Stimulated activated CD8-positive, alpha-beta memory T cell treated with anti-CD3 and anti-CD28 coated beads, Interleukin-4, amount 100 ng/mL, for 24 hours (primary cell): ENCODE measurements around the gene FAM3B.

Experiments
- DNase-seq: peaks from one replicate; pipeline ENCODE4 v3.0.0-alpha.2; 2020; ENCODE audit warnings: low read depth

The FAM3B gene

DNA sequence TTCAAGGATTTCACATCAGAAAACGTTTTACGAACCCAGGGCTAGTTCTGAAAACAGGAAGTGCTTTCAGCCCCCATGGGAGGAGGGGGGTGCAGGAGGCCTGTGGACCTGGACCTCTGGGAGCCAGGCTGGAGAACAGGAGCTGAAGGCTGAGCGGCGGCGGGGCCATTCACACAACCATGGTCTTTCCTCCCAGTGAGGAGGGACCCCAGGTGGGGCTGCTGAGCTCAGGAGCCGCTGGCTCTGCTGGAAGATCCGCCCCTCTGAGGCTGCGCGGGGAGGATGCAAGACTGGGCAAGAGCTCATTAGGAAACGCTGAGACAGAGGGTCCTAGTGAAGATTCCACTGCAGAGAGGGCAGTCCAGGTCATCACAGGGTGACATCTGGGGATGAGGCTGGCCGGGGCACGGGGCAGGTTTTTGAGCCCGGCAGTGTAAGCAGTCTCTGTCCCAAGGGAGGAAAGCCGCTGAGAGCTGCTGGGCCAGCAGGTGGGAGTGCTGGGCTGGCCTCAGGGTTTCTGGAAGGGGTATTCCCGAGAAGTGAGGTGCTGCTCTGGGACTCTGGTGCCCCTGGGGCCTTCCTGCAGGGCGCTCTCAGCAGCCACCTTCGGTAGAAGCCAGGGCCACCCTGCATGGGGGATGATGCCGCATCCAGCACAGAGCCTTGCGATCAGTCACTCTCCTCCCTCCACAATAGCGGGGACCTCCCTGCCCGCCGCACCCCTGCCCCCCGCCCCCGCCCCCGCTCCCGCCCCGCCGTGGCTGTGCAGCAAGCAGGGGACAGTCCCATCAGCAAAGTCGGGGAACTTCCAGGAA is 52.7 kb downstream of the FAM3B start:
- no peak for DNase-seq

DNA sequence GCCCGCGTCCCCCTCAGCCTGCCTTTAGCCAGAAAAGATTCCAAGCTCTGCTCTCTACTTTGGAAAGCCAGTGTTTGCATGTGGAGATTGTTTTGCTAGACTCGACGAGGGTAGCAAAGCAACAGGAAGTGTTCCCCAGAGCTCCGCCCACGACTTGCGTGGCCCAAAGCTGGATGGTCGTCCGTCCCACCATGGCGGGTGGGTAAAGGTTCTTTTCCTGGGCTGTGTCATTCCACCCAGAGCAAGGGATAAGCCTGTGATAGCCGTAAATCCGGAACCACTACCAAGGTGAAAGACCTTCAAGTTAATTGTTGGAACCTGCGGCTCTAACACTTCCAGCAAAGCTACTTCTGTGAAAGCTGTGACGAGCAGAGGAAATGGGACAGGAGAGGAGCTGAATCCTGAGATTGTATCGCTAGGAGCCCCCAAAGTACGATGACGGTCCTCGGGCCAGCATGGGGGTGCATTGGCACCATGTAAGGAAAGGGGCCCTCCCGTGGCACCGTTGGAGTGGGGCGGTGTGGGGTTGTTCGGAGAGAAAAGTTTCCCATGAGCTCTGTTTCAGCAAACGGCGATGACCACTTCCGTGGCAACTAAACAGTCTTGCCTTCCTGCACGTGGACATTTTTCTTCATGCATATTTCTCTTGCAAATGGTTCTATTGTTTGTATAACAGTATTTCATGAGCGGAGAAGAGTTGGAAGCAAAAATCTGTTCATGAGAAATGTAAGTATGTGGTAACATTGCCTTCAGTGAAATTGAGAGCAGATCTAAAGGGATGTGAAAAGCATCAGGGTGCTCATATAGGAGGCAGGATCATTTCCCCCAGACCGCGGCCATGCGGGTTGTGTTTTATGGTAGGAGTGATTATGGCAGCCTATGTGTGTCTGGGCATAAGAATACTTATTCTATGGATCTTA is 53.6 kb downstream of the FAM3B start:
- no peak for DNase-seq

DNA sequence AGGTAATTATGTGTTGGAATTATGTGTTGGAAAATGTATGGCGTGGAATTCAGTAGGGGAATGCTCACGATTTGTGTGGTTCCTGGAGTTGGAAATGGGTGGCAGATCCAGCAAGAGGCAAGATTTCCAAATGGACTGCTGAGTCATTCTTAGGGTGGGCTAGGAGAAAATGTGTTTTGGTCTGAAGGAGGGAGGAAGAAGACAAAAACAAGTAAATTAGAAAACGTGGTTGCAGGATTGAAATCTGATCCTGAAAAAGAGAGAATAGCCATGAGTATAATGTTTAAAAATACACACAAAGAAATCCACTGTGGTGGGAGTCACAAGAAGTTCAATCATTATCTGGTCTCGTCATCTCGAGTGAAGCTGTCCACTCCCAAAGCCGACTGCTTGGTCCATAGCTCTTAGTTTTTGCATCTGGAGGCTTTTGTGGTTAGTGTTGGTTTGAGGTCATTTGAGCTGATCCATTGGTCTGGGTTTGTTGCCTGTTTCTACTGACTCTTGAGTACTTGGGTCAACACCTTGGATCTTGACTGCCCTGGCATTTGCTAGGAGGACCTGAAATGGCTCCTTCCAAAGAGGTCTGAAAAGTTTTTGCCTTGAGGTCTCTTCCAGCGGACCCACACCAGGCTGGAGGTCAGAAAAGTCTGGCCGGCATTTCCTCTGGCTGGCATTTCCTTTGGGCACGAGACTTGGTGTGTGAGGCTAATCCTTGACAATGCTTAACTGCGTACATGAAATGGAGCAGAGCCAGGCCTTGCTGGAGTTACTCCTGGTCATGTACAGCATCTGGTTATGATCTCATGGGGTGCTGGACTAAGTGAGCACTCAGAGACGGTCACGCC is 54.5 kb downstream of the FAM3B start:
- no peak for DNase-seq

DNA sequence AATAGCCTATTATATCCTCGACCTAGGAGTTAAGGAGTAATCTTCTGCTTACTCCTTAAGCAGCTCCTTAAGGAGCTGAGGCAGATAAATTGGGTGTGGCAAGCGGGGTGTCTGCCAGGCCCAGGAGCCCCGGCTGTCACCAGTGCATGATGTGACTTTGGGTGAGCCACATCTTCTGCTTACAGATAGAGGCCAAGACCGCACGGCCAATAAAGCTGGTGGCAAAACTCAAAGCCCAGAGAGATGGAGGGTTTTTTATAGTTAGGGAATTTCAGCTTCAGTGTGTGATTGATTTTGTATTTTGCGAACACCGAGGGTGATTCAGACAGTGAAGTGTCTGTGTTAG is 55.1 kb downstream of the FAM3B start:
- DNase-seq, result no peak

DNA sequence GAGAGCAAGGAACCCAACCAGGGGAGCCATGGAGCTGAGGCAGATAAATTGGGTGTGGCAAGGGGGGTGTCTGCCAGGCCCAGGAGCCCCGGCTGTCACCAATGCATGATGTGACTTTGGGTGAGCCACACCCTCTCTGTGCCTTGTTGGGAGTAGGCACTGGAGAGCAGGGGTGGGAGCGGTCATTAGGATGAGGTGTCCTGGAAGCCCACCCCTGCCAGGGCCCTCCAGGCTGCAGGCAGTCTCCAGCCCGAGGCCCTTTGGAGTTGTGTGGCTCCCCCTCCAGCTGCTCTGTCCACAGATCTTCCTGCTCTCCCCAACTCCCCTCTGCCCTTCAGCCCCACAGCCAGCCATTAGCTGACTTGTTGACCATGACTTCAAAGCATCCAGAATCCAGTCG is 56.7 kb downstream of the FAM3B start:
- DNase-seq, result no peak

DNA sequence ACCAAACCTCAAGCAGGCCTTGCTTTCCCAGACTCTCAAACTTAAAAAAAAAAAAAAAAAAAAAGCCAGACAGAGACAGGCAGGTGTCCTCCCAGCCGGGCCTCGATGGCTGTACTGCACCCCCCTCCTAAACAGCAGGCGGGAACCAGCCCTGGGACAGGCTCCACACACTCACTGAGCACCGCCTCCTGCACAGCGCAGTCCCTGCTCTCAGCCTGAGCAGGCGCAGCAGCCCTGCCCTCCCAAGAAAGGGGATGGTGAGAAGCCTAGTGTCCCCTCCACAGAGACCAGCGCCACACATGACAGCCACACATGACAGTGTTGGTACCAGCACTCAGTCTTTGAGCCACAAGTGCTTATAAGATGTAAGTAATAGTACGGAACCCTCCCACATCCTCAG is 57.2 kb downstream of the FAM3B start:
- no peak for DNase-seq

DNA sequence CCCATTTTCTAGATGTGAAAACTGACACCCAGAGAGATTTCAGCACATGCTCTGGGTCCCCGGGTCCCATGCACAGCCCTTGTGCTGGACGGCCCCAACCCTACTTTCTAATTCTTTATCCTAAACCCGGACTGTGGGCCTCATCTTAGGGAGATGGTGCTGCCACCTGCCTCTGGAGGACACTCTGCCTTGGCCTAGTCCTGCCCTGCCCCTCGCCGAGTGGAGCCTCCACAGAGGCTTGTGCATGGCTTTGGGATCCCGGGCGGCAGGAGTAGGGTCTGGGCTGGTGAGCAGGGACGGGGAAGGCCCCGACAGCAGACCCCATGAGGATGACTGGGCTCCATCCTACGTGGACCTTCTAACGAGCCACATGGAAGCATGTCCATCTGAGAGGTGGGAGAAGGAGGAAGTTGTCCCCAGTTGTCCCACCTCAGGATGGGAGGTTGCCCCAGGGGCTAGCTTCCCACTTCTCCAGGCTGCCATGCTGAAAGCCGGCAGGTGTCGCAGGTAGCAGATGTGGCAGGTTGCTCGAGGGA is 57.6 kb downstream of the FAM3B start:
- no peak for DNase-seq

DNA sequence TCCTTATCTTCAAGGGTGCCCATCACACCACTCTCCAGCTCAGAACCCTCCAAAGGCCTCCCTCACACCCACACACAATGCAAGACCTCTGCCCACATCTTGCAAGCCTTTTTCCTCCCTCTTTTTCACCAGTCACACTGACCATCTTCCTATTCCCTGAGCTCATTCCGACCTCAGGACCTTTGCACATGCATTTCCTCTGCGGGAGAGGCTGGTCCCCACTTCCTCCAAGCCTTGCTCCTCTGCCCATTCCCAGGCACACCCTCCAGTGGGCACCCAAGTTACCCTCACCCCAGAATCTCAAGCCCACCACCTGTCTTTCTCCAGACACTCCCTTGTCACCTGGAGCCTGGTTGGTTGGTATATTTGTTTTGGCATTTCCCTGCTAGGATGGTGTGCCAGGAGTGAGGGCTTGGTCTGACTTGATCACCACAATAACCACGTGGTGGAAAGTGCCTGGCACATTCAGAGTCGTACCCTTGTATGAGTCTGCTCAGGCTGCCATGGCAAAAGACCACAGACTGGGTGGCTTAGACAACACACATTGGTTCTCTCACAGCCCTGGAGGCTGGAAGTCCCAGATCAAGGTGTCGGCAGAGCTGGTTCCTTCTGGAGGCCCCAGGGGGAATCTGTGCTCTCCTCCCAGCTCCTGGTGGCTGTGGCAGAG is 58.4 kb downstream of the FAM3B start:
- DNase-seq, result no peak

DNA sequence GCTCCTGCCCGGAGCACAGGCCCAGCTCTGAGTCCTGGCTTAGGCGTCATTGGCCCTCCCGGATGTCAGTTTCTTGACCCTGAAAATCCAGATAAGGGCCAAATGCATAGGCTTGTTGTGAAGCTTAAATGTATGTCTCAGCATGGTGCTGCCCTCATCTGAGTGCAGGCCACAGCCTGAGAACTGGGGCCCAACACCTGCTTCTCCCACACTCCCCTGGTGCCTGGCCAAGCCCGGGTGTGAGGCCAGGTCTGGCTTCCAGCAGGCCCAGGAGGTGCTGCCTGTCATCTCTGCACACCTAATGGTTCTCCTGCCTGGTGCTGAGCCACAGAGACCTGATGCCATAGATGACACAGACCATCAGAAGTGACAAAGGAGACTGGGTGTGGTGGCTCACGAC is 59.3 kb downstream of the FAM3B start:
- no peak for DNase-seq

DNA sequence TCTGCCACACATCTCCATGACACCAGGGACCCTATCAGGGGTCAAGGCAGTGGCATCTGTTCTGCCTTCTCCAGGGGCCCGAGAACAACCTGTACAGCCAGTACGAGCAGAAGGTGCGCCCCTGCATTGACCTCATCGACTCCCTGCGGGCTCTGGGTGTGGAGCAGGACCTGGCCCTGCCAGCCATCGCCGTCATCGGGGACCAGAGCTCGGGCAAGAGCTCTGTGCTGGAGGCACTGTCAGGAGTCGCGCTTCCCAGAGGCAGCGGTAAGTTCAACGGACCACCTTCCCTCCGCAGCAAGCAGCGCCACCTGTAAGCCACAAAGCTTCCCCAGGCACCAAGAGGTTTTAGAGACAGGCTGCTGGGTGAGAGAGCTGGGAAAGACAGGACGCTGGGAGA is 61.1 kb downstream of the FAM3B start:
- DNase-seq, result no peak

DNA sequence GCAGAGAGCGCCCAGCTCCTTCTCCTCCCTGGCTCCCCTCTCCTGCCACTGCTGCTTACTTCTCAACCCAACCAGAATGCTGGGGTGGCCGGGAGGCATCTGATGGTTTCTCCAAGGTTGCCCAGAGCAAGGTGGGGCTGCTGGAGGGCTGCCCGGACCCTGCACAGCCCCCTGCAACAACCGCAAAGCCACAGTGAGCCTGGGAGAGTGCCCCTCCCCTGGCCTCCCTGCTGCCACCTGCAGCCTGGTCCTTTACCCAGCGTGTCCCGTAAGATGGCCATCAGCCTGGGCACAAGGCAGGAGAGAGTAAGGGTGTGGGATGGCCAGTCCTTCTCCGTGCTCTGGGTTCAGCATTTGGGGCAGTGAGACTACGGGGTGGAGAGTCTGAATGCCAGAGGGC is 62.2 kb downstream of the FAM3B start:
- DNase-seq, result no peak

DNA sequence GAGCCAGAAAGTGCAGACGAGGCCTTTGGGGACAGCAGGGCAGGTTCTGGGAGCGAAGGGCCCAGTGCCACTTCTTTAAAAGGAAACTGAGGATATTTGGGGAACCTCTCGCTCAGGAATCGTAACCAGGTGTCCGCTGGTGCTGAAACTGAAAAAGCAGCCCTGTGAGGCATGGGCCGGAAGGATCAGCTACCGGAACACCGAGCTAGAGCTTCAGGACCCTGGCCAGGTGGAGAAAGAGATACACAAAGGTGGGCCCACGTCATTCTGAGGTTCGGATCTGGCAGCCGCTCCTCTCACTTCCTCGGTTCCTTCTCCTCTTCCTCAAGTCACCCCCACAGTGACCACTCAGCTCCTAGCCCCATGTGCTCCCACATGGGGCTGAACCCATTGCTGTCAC is 63.3 kb downstream of the FAM3B start:
- no peak for DNase-seq

DNA sequence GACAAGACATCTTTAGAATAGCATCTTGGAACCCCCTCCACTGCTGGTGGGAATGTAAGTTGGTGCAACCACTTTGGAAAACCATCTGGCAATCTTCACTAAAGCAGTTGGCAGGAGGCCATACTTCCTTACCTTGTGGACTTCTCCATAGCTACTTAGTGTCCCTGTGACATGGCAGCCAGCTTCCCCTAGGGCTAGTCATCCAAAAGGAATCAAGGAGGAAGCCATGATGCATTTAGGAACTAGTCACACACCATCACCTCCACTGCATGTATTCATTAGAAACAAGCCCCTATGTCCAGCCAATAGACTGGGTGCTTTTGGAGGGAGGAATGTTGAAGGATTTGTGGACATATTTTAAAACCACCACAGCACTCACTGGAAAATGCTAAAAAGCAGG is 65.1 kb downstream of the FAM3B start:
- no peak for DNase-seq

DNA sequence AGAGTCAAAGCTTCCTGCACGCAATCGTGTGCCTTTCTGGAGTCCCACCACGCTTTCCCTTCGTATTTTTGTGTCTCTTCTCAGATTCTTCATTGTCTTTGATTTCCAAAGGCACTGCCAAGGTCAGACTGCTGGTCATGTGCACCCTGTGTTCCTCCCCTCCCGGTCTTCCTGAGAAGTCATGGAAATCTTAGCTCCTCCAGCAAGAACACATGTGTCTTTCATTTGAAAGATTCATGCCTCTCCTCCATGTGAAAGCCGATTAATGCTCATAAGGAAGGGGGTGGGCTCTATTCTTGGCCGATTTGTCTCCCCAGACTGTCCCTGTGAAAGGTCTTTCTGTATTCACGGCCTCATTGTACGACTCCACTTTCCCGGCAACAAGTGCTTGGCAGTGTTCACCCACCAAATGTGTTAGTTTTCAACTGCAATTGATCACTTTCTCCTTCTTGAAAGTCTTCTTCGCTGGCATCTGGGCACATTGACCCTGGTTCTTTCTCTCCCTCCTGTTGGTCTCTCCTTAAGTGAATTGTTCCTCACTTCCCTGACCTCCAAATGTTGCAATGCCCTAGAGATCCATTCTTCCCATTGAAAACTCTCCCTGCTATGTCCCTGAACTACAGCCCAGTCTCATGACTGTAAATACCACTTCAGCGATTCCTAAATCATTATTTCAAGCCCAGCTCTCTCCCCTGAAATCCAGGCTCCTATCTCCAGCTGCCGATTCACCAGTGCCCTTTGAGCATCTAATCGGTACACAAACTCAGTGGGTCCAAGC is 70.6 kb downstream of the FAM3B start:
- DNase-seq, result no peak

DNA sequence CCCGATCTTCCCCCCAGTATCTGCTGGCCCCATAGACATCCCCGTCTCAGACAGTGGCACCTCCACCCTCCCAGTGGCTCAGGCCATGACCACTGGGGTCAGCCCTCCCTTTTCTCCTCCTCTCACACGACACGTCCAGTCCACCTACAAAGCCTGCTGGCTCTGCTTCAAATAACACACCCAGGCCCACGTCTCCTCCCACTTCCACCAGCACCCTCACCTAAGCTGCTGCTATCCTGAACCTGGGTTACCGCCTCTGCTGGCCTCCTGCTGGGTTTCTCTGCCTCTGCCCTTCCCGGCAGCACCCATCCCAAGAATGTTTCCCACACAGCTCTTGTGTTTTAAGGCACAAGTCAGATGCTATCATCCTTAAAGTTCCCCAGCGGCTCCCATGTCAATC is 71.2 kb downstream of the FAM3B start:
- no peak for DNase-seq

DNA sequence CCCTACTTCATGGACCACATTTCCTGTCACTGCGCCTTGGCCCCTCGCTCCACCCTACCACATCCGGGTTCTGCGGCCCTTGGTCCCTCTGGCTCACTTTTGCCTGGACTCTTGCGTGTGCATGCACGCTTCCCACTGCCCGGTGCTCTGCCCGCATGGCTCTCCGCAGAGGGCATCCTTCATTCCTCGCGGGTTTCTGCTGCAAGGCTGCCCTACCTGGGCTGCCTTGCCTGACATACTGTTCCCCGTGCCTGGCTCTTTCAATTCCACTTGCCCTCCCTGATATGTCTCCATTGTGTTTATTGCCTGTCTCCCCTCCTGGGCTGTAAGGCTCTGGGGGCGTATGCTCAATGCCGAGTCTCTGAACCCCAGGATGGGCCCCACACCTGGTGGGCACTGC is 71.7 kb downstream of the FAM3B start:
- no peak for DNase-seq

DNA sequence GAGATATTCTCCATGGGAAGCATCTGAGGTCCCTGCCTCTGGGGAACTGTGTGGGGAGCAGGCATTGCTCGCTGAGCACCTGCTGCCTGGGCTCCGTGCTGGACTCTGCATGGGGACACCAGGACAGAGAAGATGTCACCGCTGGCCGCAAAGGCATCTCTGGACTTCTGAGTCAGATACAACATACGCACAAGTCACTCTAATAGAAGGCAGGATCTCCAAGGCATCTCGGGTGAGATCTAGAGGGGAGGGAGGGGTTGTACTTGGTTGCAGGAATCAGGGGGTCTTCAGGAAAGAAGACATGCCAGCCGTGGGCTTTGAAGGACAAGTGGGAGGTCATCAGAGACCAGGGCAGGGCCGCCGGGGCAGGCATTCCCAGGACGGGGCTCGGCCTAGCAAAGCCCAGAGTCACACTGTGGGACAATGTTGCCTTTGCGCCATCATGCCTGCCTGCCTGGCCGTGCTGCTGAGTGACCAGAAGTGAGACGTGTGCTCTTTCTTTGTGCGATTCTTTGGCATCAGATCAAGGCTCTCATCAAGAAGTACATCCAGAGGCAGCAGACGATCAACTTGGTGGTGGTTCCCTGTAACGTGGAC is 73.5 kb downstream of the FAM3B start:
- DNase-seq, result no peak

DNA sequence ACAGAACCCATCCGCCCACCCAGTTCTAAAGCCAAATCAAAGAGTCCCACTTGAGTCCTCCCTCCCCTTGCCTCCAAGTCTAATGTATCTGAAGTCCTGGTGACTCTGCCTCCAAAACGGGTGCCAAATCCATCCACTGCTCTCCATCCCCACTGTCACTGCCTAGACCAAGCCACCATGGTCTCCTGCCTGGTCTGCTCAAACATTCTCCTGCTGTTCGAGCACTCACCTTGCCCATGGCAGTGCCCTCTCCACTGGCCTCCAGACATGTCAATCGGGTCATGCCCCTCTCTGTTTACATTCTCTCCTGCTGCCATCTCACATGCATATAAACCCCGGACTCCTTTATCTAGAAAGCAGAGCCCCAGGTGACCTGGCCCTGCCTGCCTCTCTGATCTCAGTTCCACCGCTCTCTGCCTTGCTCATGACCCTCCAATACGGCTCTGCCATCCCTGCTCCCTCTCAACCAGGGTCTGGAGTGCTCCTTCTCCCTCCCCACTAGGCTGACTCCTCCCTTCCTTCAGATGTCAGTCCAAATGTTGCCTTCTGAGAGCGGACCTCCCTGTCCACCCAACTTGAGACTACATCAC is 77.4 kb downstream of the FAM3B start:
- DNase-seq, result no peak

DNA sequence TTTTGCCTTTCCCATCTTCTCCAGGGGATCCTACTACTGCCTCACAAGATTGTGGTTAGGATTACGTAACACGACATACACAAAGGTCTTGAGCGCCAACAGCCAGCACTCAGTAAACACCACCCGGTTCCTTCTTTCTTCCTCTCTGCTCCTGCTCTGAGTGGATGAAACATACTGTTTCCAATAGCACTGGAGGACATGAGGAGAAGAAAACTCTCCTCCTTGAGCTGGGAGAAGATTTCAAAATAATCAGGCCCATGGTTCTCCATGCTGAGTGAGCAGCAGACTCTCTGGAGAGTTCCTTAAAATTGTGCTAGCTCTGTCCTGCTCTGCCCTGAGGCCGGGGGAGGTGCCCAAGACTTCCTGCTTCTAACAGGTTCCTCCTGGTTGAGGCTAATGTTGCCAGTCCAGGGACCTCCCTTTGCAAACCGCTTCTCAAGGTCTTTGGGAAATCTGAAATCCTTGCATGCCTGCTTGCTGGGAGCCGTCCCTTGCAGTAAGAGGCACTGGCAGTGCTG is 80.0 kb downstream of the FAM3B start:
- DNase-seq, result no peak

DNA sequence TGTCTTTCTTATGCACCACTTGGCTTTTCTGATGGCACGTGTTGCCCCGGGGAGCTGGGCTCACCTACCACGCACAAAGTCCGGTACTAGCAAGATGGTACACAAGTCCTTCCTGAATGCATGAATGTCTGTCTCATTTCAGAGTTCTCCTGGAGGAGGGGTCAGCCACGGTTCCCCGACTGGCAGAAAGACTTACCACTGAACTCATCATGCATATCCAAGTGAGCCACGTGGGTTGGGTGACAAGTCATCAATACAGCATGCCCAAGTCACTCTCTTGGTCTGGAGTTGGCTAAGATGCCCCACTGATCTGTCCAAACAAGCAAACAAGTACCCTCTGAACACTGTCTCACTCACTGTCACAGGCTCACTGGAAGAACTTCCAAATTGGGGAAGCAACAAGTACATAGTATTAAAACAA is 80.9 kb downstream of the FAM3B start:
- DNase-seq, result no peak
